Psoas muscle (tissue), 8 donors: ENCODE results near the gene MAPK10. TPM values are rescaled to one million over a fixed set of nuclear protein-coding genes. Genes with fewer than 3 reads are reported as not detected.

Experiments
- ATAC-seq, 4 donors: fragments of 200-7000 bp; cut with Tn5 transposase; one replicate each; pipeline ENCODE4 v1.9.1; 2020; ENCODE audit warnings: moderate library complexity in 3 of 4, mild to moderate bottlenecking in 2 of 4
- DNase-seq, 2 donors: peaks; one replicate each; pipeline ENCODE4 v3.0.0-alpha.2; 2020
- H3K27ac ChIP-seq: fragments of 200-600 bp; one replicate; pipeline ENCODE4 v1.8.0; 2022
- H3K27me3 ChIP-seq, 3 donors: fragments of 200-600 bp in 1 of 3; one replicate each; pipeline versions ENCODE4 v1.6.1 to v1.8.0; 2013 to 2022; ENCODE audit warnings: low read length in 2 of 3, mild to moderate bottlenecking in 2 of 3, moderate library complexity in 1 of 3; ENCODE audit not compliant: insufficient read depth in 3 of 3
- H3K36me3 ChIP-seq, 2 donors: fragments of 200-600 bp in 1 of 2; one replicate each; pipeline versions ENCODE4 v1.6.1 to v1.8.0; 2013 to 2022; ENCODE audit warnings: low read depth in 1 of 2, mild to moderate bottlenecking in 1 of 2, moderate library complexity in 1 of 2; ENCODE audit not compliant: insufficient read depth in 1 of 2
- H3K4me1 ChIP-seq: fragments of 200-600 bp; one replicate; pipeline ENCODE4 v1.8.0; 2022
- H3K4me3 ChIP-seq: fragments of 200-600 bp; one replicate; pipeline ENCODE4 v1.8.0; 2022; ENCODE audit warnings: mild to moderate bottlenecking
- H3K9me3 ChIP-seq: fragments of 200-600 bp; one replicate; pipeline ENCODE4 v1.8.0; 2022
- WGBS, 3 donors: extraction: QIAGEN DNeasy Blood & Tissue Kit; methylation state at CpG; one replicate each; pipeline versions ENCODE4 v1.1.6 to v1.1.7; 2013; 5-methylcytosine and 5-hydroxymethylcytosine counted together
- intact Hi-C, 2 donors: fragments of 100-400 bp; cut with DNase I; formaldehyde crosslinking; loops; one replicate each; pipeline versions ENCODE4 v1.11.0 to v1.14.2; 2022
- polyA plus RNA-seq, 3 donors: library from polyadenylated mRNA; stranded (reverse); fragments of 200-250 nt; gene quantifications; one replicate each; pipeline ENCODE4 v1.2.3, GENCODE V29; 2013
- total RNA-seq, 4 donors: library from RNA; stranded (reverse); fragmentation: NEBNext Ultra II Directional in 2 of 4; extraction: Animal tissue kit (Norgen Biotek cat#: 25700) in 2 of 4; gene quantifications; one replicate each; pipeline versions ENCODE4 v1.2.1 to v1.2.4, GENCODE V29; 2021 to 2023
- TF ChIP-seq, protein P1 (sequence below): fragments of 200-600 bp; IDR thresholded peaks from one replicate; pipeline ENCODE4 v1.8.0; 2022; ENCODE audit warnings: antibody characterized with exemption
- donor health status: healthy with polysubstance abuse.
- donor health status: DM: no; HTN: no; CAD: no; lungs with moderate emphysema.
- donor health status: Bipolar disorder and iron deficiency.
- donor health status: healthy.
- donor health status: DM: yes; HTN: yes; CAD: no.
- donor health status: DM: no; HTN: no; CAD: no.
- donor health status: DM: no; HTN: no; CAD: no.
- donor health status: DM: yes; HTN: yes; CAD: no.

The MAPK10 gene
- total and polyA plus RNA-seq, 7 donors: 0.22 to 7.6 (median 1.3) TPM

DNA sequence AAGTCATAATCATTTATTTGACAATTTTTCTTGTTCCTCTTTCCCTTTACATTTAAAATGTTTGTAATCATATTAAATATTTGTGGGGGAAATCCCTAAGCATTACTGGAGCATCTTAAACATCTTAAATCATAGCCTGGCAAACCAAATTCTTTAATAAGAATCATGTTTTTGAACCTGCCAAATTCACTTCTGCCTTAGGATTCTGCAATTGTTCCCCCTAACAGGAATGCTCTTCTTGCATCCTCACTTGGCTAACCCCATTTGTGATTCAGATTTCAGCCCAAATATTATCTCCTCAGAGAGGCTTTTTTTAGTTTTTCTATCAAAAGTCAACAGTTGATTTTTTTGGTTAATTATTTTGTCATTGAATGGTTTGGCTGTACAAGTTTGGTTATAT is 241.1 kb downstream of the MAPK10 start:
- Histone ChIP-seq H3K4me1 (no peaks in the 10 kb centered on the region), H3K36me3 (no peaks in the 10 kb centered on the region), H3K9me3 (no peaks in the 10 kb centered on the region), H3K4me3 (no peak overlapping the region), H3K27ac (no peak overlapping the region), H3K27me3 (no peaks in the 10 kb centered on the region)
- DNase-seq (no peak), ATAC-seq (no peak)
- TF ChIP-seq, protein P1, sequence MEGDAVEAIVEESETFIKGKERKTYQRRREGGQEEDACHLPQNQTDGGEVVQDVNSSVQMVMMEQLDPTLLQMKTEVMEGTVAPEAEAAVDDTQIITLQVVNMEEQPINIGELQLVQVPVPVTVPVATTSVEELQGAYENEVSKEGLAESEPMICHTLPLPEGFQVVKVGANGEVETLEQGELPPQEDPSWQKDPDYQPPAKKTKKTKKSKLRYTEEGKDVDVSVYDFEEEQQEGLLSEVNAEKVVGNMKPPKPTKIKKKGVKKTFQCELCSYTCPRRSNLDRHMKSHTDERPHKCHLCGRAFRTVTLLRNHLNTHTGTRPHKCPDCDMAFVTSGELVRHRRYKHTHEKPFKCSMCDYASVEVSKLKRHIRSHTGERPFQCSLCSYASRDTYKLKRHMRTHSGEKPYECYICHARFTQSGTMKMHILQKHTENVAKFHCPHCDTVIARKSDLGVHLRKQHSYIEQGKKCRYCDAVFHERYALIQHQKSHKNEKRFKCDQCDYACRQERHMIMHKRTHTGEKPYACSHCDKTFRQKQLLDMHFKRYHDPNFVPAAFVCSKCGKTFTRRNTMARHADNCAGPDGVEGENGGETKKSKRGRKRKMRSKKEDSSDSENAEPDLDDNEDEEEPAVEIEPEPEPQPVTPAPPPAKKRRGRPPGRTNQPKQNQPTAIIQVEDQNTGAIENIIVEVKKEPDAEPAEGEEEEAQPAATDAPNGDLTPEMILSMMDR: no peak
- intact Hi-C loops: no loop called here

DNA sequence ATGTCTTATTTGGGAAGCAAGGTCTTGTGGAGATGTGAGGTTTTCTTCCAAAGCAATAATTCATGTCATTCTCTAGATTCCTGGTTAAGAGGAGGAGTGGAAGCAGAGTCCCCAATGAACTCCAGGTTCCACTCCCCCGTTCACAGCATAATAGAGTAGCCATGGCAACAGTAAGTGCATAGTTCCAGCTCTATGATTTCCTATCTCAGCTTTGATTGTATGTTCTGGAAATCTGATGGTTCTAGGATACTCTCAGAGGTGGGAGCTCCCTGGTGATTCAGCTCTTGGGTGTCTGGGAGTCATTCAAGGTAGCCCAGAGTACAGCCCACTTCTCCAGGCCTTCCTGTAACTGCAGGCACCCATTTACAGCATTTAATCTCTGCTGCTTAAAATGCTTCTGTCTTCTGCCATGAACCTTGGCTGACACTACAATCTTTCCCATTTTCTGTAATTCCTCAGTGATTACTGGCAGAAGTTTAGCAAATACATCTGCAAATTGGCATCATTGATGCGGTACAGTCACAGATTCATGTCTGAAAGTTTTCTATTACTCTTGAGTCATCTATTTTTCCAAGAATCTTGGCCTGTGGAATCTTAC is 242.0 kb downstream of the MAPK10 start:
- TF ChIP-seq, protein P1: no peak
- intact Hi-C loops: no loop called here
- H3K27me3 ChIP-seq: no peaks in the 10 kb centered on the region
- DNase-seq (no peak), ATAC-seq (peak in 1 of 4 donors; percentile 42)
- WGBS, 3 donors: 28 to 38% (median 33%) methylated on average over 2 of the region's 2 CpGs
- H3K36me3 ChIP-seq: no peaks in the 10 kb centered on the region
- H3K4me1 ChIP-seq: no peaks in the 10 kb centered on the region
- H3K27ac ChIP-seq: no peak overlapping the region
- H3K4me3 ChIP-seq: no peak overlapping the region
- H3K9me3 ChIP-seq: no peaks in the 10 kb centered on the region

DNA sequence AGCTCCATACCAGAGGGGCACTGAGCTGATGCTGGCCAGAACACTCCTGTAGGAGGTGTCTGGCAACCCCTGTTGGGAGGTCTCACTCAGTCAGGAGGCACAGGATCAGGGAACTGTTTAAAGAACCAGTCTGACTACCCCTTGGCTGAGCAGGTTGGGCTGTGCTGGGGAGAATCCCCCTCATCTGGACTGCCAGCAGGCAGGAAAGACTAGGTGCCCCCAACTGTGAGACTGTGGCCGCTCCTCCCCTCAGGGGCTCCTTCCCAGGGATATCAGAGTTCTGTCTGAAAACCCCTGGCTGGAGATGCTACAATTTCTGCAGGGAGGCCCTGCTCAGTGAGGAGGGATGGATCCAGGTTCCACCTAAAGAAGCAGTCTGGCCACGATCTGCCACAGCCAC is 245.3 kb downstream of the MAPK10 start:
- Histone ChIP-seq H3K27me3 (no peaks in the 10 kb centered on the region), H3K4me1 (no peaks in the 10 kb centered on the region), H3K4me3 (no peak overlapping the region), H3K36me3 (no peaks in the 10 kb centered on the region), H3K9me3 (peaks cover 9% of the 10 kb centered on the region), H3K27ac (no peak overlapping the region)
- no peak for ATAC-seq
- peak in 1 of 2 donors; percentile 23 for DNase-seq
- whole genome bisulfite sequencing, 3 donors: 81 to 91% (median 90%) methylated on average over 2 of the region's 2 CpGs
- TF ChIP-seq, protein P1: no peak
- intact Hi-C loops: no loop called here

DNA sequence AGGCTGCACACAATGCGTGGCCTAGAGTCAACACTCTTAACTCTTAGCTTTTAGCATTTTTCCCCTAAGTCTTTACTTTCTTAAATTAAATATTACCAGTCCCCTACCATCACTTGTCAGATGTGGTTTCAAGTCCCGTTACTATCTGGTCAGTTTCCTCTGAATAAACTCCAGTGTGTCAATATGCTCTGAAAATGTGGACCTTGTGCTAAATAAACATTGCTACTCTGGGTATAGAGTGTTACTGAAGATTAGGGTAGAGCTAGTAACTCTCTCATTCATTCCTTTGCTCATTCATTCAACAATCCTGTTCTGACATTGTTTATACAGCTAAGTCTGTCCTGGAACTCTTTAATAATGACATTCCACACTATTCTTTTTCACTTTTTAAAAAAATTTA is 251.0 kb downstream of the MAPK10 start:
- H3K27me3 ChIP-seq: no peaks in the 10 kb centered on the region
- intact Hi-C loops: no loop called here
- H3K27ac ChIP-seq: no peak overlapping the region
- H3K36me3 ChIP-seq: no peaks in the 10 kb centered on the region
- no peaks in the 10 kb centered on the region for H3K4me1 ChIP-seq
- H3K4me3 ChIP-seq: no peak overlapping the region
- 84 to 90% (median 89%) methylated on average over 2 of the region's 2 CpGs for WGBS, 3 donors
- H3K9me3 ChIP-seq: peaks cover 9% of the 10 kb centered on the region
- no peak for DNase-seq
- no peak for ATAC-seq
- TF ChIP-seq, protein P1: no peak

DNA sequence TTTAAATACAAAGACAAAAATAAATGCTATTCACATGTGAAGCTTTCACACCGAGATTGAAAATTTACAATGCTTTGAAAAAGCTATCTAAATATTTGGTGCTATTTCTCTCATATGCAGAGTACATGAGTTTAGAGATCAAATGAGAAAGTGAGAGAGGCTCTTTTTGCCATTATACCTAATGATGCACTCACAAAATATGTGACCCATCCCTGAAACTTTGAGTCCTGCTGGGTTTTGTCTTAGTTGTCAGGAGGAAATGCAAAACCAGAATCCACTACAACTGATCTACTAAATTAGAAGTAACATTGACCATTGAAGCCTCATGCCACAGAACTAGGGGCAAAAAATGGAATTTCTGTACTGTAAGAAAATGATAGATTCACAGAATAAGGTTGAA is 251.7 kb downstream of the MAPK10 start:
- no peaks in the 10 kb centered on the region for H3K4me1 ChIP-seq
- 45 to 52% (median 49%) methylated on average over 1 of the region's 1 CpG for WGBS, 3 donors
- TF ChIP-seq, protein P1: no peak
- peaks cover 9% of the 10 kb centered on the region for H3K9me3 ChIP-seq
- no peaks in the 10 kb centered on the region for H3K27me3 ChIP-seq
- H3K4me3 ChIP-seq: no peak overlapping the region
- no peak for DNase-seq
- intact Hi-C loops: no loop called here
- H3K27ac ChIP-seq: no peak overlapping the region
- no peaks in the 10 kb centered on the region for H3K36me3 ChIP-seq
- no peak for ATAC-seq
